T-helper 2 cell treated with Interferon-gamma antibody and Interleukin-4, amounts not matched to agents 5 μg/mL and 100 μg/mL, for 36 hours (primary cell): Measurements from ENCODE around the gene ZNF438.
"Not testable (repeated sequence)": the region's sequence is repeated elsewhere in the genome, so short reads cannot be mapped to it uniquely, and the experiment has no call there.

Experiments
- DNase-seq: peaks from one replicate; pipeline ENCODE4 v3.0.0; 2021; ENCODE audit warnings: low spot score
- H3K27ac Mint-ChIP-seq: one replicate; pipeline ENCODE4 v1.8.0; 2021; ENCODE audit warnings: mild to moderate bottlenecking, mixed read lengths
- H3K27me3 Mint-ChIP-seq: one replicate; pipeline ENCODE4 v1.8.0; 2021; ENCODE audit warnings: low read depth, mixed read lengths
- H3K36me3 Mint-ChIP-seq: one replicate; pipeline ENCODE4 v1.8.0; 2021; ENCODE audit warnings: low read depth, mixed read lengths
- H3K4me1 Mint-ChIP-seq: one replicate; pipeline ENCODE4 v1.8.0; 2021; ENCODE audit warnings: low read depth, mixed read lengths
- H3K4me3 Mint-ChIP-seq: one replicate; pipeline ENCODE4 v1.8.0; 2022; ENCODE audit warnings: mild to moderate bottlenecking, moderate library complexity, mixed read lengths
- H3K9me3 Mint-ChIP-seq: one replicate; pipeline ENCODE4 v1.8.0; 2021; ENCODE audit warnings: mixed read lengths

The ZNF438 gene

DNA sequence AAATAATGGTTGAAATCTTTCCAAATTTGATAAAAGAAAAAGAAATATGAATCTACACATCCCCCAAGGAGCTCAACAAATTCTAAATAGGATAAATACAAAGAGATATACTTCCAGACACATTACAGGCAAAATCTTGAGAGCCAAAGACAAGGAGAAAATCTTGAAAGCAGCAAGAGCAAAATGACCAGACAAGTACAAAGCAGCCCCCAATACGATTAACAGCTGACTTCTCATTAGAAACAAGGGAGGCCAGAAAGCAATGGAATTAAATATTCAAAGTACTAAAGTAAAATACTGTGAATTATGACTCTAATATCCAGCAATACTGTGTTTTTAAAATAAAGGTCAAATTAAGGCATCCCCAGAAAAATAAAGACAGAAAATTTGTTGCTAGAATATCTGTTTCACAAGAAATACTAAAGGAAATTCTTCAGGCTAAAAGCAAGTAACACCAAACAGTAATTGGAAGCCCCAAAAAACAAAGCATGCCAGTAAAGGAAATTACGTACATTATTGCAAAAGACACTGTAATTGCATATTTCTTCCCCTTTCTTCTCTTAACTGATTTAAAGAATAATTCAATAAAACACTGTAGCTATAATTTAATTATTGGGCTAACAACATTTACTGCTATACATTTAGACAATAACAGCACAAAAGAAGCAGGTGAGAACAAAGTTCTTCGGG is 36.4 kb downstream of the ZNF438 start:
- DNase-seq, result no peak
- H3K9me3 Mint-ChIP-seq, result peaks cover 27% of the 10 kb centered on the region
- peaks cover 31% of the 10 kb centered on the region for H3K36me3 Mint-ChIP-seq
- no peak overlapping the region for H3K4me3 Mint-ChIP-seq
- no peaks in the 10 kb centered on the region for H3K27me3 Mint-ChIP-seq
- peaks cover 41% of the 10 kb centered on the region for H3K4me1 Mint-ChIP-seq
- H3K27ac Mint-ChIP-seq, result no peak overlapping the region

DNA sequence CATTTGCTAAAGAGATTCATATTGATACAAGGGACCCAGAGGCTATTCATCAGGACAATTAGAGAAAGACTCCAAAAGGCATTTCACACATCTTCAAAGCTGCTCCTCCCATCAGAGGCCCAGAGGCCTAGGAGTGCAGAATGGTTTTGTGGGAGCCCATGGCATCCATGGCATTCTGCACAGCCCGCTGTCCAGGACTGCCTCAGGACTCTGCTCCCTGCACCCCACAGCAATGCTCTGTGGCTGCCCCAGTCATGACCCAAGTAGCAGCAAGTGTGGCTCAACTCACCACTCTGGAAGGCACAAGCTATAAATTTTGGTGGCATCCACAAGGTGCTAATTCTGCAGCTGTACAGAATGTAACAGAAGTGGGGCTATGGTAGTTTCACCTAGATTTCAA is 38.5 kb downstream of the ZNF438 start:
- Mint-ChIP-seq H3K9me3 (peaks cover 27% of the 10 kb centered on the region), H3K36me3 (peaks cover 28% of the 10 kb centered on the region), H3K27me3 (no peaks in the 10 kb centered on the region), H3K4me3 (no peak overlapping the region), H3K4me1 (peaks cover 36% of the 10 kb centered on the region), H3K27ac (no peak overlapping the region)
- no peak for DNase-seq

DNA sequence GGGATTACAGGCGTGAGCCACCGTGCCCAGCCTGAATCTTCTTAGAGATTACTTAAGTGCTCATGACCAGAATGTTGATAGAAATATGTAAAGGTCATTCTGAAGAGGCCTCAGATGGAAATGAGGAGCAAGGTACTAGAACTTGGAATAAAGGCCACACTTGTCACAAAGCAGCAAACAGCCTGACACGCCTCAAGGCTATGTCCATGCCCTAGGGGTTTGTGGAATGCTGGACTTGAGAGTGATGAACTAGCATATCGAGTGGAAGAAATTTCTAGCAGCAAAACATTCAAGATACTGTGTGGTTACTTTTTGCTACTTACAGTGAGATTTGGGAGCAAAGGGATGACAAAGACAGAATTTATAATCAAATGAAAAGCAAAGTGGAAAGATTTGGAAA is 39.0 kb downstream of the ZNF438 start:
- Mint-ChIP-seq H3K27me3 (no peaks in the 10 kb centered on the region), H3K9me3 (peaks cover 27% of the 10 kb centered on the region), H3K4me3 (no peak overlapping the region), H3K27ac (no peak overlapping the region), H3K4me1 (peaks cover 33% of the 10 kb centered on the region), H3K36me3 (peaks cover 28% of the 10 kb centered on the region)
- DNase-seq, result no peak

DNA sequence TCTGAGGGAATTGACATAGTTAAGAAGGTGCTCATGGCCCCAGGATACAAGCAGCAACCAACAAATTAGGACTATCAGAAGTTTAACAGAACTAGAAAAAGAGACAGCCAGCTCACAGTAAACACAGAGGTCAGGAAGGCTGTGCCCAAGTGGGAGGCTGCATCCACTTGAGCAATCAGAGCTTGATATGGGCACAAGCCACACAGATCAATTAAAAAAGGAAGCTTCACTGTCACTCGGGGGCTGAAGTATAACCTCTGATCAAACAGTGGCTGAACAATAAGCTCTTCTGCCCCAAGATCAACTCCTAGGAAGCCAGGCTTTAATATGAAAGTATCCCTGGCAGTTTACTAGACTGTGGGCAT is 40.0 kb downstream of the ZNF438 start:
- Mint-ChIP-seq H3K9me3 (peaks cover 26% of the 10 kb centered on the region), H3K4me1 (peaks cover 32% of the 10 kb centered on the region), H3K36me3 (peaks cover 29% of the 10 kb centered on the region), H3K27ac (no peak overlapping the region), H3K4me3 (no peak overlapping the region), H3K27me3 (no peaks in the 10 kb centered on the region)
- no peak for DNase-seq

DNA sequence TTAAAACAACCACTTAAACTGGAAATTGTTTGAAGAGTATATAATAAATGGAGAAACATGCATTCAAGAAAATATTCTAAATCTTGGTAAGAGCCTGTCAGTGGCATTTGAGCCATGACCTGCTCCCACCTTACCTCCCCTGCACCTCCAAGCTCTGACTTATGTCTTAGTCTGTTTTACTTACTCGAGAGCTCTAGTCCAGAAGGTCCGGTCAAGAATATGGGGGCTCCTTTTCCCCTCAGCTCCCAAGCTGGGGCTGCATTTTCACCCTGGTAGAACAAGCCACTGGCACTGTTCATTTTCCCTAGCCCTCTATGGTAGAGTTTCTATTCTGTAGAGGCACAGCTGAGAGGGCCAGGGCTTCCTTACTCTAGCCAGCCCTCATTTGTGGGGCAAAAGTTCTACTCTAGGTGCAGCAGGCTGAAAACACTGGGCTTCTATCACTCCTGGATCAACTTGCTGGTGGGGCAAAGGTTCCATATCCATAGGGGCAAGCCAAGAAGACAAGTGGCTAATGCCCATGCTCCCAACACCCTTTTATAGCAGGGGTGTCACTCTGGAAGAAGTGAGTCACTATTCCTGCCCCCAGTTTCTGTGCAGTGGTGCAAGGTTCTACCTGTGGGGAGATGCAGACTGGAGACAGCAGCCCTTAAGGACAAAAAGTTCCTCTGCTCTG is 40.6 kb downstream of the ZNF438 start:
- DNase-seq, result no peak
- Mint-ChIP-seq H3K4me1 (peaks cover 30% of the 10 kb centered on the region), H3K27me3 (no peaks in the 10 kb centered on the region), H3K27ac (no peak overlapping the region), H3K4me3 (peak overlapping the region; percentile 35), H3K9me3 (peaks cover 21% of the 10 kb centered on the region), H3K36me3 (peaks cover 24% of the 10 kb centered on the region)

DNA sequence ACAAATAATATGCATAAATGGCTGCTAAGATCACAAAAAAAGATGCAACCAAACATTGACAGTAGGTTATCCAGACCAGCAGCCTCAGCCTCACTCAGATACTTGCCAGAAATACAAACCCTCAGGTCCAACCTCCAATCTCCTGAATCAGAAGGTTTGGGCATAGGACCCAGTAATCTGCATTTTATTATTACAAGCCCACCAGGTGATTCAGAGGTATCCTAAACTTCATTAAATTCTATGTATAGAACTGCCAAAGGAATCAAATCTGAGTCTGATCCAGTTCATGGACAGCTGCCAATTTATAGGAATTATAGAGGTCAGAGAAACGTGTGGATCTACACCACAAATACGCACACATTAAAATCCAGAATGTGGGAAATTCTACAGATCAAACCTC is 41.3 kb downstream of the ZNF438 start:
- Mint-ChIP-seq H3K4me1 (peaks cover 32% of the 10 kb centered on the region), H3K4me3 (no peak overlapping the region), H3K9me3 (peaks cover 14% of the 10 kb centered on the region), H3K27me3 (no peaks in the 10 kb centered on the region), H3K36me3 (peaks cover 22% of the 10 kb centered on the region), H3K27ac (no peak overlapping the region)
- DNase-seq, result no peak

DNA sequence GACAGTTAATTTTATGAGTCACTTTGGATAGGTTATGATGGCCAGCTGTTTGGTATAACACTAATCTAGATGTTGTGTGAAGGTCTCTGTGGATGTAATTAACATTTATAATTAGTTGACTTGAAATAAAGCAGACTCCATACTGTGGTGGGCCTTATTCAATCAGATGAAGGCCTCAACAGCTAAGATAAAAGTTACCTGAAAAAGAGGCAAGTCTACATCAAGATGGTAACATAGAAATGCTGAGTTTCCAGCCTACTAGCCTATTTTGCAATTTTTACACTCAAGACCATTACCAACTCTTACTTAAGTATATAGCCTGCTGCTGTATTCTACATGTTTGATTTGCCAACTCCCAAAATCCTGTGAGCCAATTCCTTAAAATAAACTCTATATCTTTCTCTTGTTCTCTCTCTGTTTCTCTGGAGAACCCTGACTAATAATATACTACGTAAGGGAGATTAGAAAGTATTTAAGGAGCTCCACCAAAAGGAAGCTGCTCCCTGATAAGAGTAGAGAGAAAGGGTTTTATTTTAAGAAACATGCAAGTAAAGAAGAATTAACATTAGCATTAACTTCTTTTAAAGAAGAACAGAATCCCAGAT is 42.7 kb downstream of the ZNF438 start:
- H3K4me1 Mint-ChIP-seq, result peaks cover 37% of the 10 kb centered on the region
- H3K4me3 Mint-ChIP-seq, result peak overlapping the region; percentile 24
- peaks cover 5% of the 10 kb centered on the region for H3K9me3 Mint-ChIP-seq
- no peak overlapping the region for H3K27ac Mint-ChIP-seq
- peaks cover 17% of the 10 kb centered on the region for H3K36me3 Mint-ChIP-seq
- DNase-seq, result no peak
- H3K27me3 Mint-ChIP-seq, result no peaks in the 10 kb centered on the region

DNA sequence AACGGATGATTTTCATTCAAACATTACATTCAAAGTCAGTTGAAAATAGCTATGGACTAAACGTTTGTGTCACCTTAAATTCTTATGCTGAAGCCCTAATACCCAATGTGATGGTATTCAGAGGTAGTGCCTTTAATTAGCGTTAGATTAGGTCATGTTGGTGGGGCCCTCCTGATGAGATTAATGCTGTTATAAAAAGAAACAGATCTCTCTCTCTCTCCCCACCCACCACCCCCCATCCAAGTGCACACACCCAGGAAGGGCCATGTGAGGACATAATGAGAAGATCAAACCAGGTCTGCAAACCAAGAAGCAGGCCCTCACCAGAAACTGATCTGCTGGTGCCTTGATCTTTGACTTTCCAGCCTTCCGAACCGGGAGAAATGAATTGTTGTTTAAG is 44.2 kb downstream of the ZNF438 start:
- no peaks in the 10 kb centered on the region for H3K27me3 Mint-ChIP-seq
- peaks cover 12% of the 10 kb centered on the region for H3K9me3 Mint-ChIP-seq
- peak overlapping the region; percentile 45 for H3K27ac Mint-ChIP-seq
- peaks cover 39% of the 10 kb centered on the region for H3K4me1 Mint-ChIP-seq
- peaks cover 16% of the 10 kb centered on the region for H3K36me3 Mint-ChIP-seq
- no peak overlapping the region for H3K4me3 Mint-ChIP-seq
- DNase-seq, result no peak

DNA sequence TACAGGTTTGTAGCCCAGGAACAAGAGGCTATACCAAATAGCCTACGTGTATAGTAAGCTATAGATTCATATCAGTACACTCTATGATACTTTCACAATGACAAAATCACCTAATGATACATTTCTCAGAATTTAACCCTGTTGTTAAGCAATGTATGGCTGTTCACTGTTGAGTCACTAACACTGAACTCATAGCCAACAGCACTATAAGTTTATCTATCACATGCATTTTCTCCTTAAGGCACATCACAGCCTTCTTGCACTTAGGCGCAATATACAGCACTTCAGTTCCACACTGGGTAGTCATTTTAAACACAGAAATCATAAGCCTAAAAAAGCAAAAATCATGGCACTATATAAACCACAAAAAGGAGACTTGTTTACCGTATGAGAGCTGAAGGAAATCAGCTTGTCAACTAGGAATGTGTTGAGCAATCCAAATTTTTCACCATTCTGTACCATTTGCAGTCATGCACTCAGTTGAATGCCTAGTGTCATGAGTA is 45.6 kb downstream of the ZNF438 start:
- peak; percentile 27 for DNase-seq
- H3K27me3 Mint-ChIP-seq, result no peaks in the 10 kb centered on the region
- peaks cover 12% of the 10 kb centered on the region for H3K9me3 Mint-ChIP-seq
- H3K4me1 Mint-ChIP-seq, result peaks cover 33% of the 10 kb centered on the region
- peaks cover 15% of the 10 kb centered on the region for H3K36me3 Mint-ChIP-seq
- H3K4me3 Mint-ChIP-seq, result peak overlapping the region; percentile 56
- H3K27ac Mint-ChIP-seq, result peak overlapping the region; percentile 94

DNA sequence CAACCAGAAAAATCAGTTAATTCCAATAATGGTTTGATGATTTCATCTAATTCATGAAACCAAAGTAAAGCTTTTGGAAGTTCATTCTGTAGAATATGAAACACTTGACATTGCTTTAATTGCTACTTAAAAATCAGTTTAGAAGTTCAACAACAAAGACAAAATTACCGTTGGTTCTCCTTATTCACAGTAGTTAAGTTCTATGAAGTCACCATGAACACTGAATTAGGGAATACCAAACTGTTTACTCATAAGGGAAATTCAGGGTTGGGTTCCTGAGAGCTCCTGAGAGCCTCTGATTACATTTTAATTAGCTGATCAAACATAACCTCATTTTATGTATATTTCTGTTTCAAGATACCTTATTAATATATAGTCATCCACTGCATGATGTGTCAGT is 46.2 kb downstream of the ZNF438 start:
- DNase-seq, result no peak
- H3K9me3 Mint-ChIP-seq, result peaks cover 16% of the 10 kb centered on the region
- peaks cover 19% of the 10 kb centered on the region for H3K36me3 Mint-ChIP-seq
- peak overlapping the region; percentile 51 for H3K4me3 Mint-ChIP-seq
- H3K4me1 Mint-ChIP-seq, result peaks cover 31% of the 10 kb centered on the region
- no peaks in the 10 kb centered on the region for H3K27me3 Mint-ChIP-seq
- H3K27ac Mint-ChIP-seq, result peak overlapping the region; percentile 94

DNA sequence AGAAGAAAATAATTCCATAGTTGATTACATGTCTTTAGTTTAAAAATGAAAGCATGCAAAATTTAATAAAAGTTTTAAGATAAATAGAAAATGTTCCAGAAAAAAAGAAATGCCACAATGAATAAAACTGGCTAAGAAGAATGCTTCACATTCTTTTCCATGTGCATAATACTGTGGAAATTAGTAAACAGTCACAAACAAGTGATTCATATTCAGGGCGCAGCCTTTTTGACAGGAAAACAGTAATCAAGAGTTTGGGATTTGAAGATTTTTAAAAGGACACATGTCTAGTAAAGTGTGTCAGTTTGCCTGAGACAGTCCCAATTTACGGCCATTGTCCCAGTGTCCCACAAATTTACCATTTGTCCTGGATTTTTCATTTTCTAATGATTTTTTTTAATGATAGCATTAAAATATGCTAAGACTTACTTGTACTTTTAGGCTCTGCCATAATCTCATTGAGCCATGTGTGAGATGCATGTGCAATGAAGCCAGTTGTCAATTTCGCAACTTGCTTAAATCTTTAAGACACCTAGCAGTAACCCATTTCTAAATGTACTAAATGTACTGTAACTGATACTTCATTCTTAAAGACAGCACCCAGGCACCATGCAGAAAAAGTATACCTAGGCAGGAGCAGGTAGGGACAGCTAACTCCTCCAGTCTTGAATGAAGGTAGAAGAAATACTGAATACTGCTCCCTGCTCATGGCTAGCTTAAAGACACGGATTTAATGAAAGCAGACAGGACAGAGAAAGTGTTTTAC is 46.9 kb downstream of the ZNF438 start:
- H3K27me3 Mint-ChIP-seq, result no peaks in the 10 kb centered on the region
- peak overlapping the region; percentile 51 for H3K4me3 Mint-ChIP-seq
- peak overlapping the region; percentile 94 for H3K27ac Mint-ChIP-seq
- peaks cover 24% of the 10 kb centered on the region for H3K9me3 Mint-ChIP-seq
- DNase-seq, result no peak
- H3K4me1 Mint-ChIP-seq, result peaks cover 33% of the 10 kb centered on the region
- peaks cover 26% of the 10 kb centered on the region for H3K36me3 Mint-ChIP-seq

DNA sequence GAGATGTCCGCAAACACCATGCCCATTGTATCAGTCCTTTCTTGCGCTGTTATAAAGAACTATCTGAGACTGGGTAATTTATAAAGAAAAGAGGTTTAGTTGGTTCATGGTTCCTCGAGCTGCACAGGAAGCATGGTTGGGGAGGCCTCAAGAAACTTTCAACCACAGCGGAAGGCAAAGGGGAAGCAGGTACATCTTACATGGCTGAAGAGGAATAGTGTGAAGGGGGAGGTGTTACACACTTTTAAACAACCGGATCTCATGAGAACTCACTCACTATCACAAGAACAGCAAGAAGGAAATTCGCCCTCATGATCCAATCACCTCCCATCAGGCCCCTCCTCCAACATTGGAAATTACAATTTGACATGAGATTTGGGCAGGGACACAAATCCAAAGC is 48.5 kb downstream of the ZNF438 start:
- Mint-ChIP-seq H3K36me3 (peaks cover 38% of the 10 kb centered on the region), H3K4me1 (peaks cover 25% of the 10 kb centered on the region), H3K9me3 (peaks cover 32% of the 10 kb centered on the region)
- H3K27me3 Mint-ChIP-seq, H3K4me3 Mint-ChIP-seq, H3K27ac Mint-ChIP-seq, DNase-seq: not testable (repeated sequence)

DNA sequence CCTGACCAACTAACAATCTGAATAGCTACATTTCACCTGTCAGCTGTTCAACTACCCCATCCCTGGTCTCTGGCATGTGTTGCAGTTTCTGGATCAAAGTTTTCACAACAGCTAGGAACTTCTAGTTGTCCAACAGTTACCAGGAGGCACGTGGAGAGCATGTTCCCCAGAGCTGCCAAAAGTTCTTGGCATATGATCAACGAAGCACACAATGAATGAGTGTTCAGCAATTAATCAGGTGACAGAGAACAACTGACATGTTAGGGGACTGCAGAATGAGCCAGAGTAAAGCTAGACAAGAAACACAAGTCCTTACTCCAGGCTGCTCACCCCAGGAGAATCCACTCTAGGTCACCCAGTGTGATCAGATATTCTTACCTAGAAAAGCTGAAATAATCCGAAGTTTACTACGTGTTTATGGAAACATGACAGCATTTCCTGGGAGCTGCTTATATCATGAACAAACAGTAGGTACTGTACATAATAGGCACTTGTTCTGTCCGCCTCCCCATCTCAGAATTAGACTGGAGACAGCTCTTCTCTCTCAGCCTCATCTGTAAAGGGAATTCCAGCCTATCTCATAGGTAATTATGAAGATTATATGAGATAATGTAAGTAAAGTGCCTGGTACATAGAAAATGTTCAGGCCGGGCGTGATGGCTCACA is 50.6 kb downstream of the ZNF438 start:
- no peak for DNase-seq
- no peaks in the 10 kb centered on the region for H3K27me3 Mint-ChIP-seq
- H3K27ac Mint-ChIP-seq, result no peak overlapping the region
- H3K4me1 Mint-ChIP-seq, result peaks cover 15% of the 10 kb centered on the region
- peaks cover 34% of the 10 kb centered on the region for H3K36me3 Mint-ChIP-seq
- H3K9me3 Mint-ChIP-seq, result peaks cover 32% of the 10 kb centered on the region
- H3K4me3 Mint-ChIP-seq, result no peak overlapping the region
